Endothelial cell of umbilical vein (primary cell): ENCODE measurements around the gene OMD.

Experiments used
- MAX ChIP-seq: IDR thresholded peaks from 2 replicates; pipeline ENCODE4 v1.6.1; 2011; ENCODE audit not compliant: insufficient read depth, insufficient read length
- POLR2A ChIP-seq: IDR thresholded peaks from 2 replicates; pipeline ENCODE4 v1.6.1; 2012; ENCODE audit warnings: low read depth, mild to moderate bottlenecking, control low read depth, low read length
- POLR2AphosphoS5 ChIP-seq: IDR thresholded peaks from 2 replicates; pipeline ENCODE4 v1.6.1; 2012; ENCODE audit warnings: low read depth, mild to moderate bottlenecking, control low read depth, low read length, moderate library complexity; ENCODE audit not compliant: insufficient read depth
- TF ChIP-seq, protein P1 (sequence below), 2 donors: IDR thresholded peaks; 1 replicate in 1 of 2; 2 replicates in 1 of 2; pipeline ENCODE4 v1.5.1; 2011; ENCODE audit warnings: low read length in 2 of 2, mild to moderate bottlenecking in 2 of 2, moderate library complexity in 2 of 2, control low read depth in 1 of 2, inconsistent platforms in 1 of 2, low read depth in 1 of 2; ENCODE audit not compliant: insufficient read depth in 1 of 2; ENCODE audit errors: extremely low read depth in 1 of 2

GRCh38 chr9:92457576-92457975, 33.3 kb upstream of the OMD start:
- TF ChIP-seq, protein P1, sequence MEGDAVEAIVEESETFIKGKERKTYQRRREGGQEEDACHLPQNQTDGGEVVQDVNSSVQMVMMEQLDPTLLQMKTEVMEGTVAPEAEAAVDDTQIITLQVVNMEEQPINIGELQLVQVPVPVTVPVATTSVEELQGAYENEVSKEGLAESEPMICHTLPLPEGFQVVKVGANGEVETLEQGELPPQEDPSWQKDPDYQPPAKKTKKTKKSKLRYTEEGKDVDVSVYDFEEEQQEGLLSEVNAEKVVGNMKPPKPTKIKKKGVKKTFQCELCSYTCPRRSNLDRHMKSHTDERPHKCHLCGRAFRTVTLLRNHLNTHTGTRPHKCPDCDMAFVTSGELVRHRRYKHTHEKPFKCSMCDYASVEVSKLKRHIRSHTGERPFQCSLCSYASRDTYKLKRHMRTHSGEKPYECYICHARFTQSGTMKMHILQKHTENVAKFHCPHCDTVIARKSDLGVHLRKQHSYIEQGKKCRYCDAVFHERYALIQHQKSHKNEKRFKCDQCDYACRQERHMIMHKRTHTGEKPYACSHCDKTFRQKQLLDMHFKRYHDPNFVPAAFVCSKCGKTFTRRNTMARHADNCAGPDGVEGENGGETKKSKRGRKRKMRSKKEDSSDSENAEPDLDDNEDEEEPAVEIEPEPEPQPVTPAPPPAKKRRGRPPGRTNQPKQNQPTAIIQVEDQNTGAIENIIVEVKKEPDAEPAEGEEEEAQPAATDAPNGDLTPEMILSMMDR (IDR thresholded peaks at IDR 0.05; ENCODE audit: extremely low read depth in 1 of 2, insufficient read depth in 1 of 2, low read depth in 1 of 2, low read length in 2 of 2): no peak
- TF ChIP-seq POLR2A (no peak), MAX (no peak), POLR2AphosphoS5 (no peak)
